ENCODE measurements around the gene SHC4.
"Not testable (repeated sequence)": the region's sequence is repeated elsewhere in the genome, so short reads cannot be mapped to it uniquely, and the experiment has no call there.

SHC4 gene

GRCh38 chr15:48790466-48791115 is 173.1 kb downstream of the SHC4 start:
- DNase-seq, result not testable (repeated sequence)

GRCh38 chr15:48785712-48786111 is 178.0 kb downstream of the SHC4 start:
- DNase-seq, result no peak

GRCh38 chr15:48785195-48785594 is 178.5 kb downstream of the SHC4 start:
- DNase-seq, result no peak

- DNase-seq, result no peak
These were observed 179.0 kb downstream of the SHC4 start for GRCh38 chr15:48784756-48785155.

- no peak for DNase-seq
These were observed 180.8 kb downstream of the SHC4 start for GRCh38 chr15:48782911-48783310.

- DNase-seq, result no peak
These were observed 182.1 kb downstream of the SHC4 start for GRCh38 chr15:48781481-48782081.

- no peak for DNase-seq
These were observed 182.7 kb downstream of the SHC4 start for GRCh38 chr15:48781017-48781416.

- DNase-seq, result no peak
These were observed 185.4 kb downstream of the SHC4 start for GRCh38 chr15:48778331-48778730.

- DNase-seq, result no peak
These were observed 185.9 kb downstream of the SHC4 start for GRCh38 chr15:48777645-48778330.

GRCh38 chr15:48775546-48775945 is 188.2 kb downstream of the SHC4 start:
- DNase-seq, result no peak

- no peak for DNase-seq
These were observed 189.2 kb downstream of the SHC4 start for GRCh38 chr15:48774484-48774883.
